T-helper 2 cell (primary cell): ENCODE measurements around the gene IFNA8.
"Not testable (repeated sequence)": the region's sequence is repeated elsewhere in the genome, so short reads cannot be mapped to it uniquely, and the experiment has no call there.

Experiments
- DNase-seq, 5 experiments: peaks; one replicate each; pipeline versions ENCODE4 v3.0.0 to v3.0.0-alpha.2; 2012 to 2022

The IFNA8 gene

GRCh38 chr9:21429191-21429590 is 20.3 kb downstream of the IFNA8 start:
- no peak for DNase-seq

- no peak for DNase-seq
These were observed 23.9 kb downstream of the IFNA8 start for GRCh38 chr9:21432672-21433425.

DNA sequence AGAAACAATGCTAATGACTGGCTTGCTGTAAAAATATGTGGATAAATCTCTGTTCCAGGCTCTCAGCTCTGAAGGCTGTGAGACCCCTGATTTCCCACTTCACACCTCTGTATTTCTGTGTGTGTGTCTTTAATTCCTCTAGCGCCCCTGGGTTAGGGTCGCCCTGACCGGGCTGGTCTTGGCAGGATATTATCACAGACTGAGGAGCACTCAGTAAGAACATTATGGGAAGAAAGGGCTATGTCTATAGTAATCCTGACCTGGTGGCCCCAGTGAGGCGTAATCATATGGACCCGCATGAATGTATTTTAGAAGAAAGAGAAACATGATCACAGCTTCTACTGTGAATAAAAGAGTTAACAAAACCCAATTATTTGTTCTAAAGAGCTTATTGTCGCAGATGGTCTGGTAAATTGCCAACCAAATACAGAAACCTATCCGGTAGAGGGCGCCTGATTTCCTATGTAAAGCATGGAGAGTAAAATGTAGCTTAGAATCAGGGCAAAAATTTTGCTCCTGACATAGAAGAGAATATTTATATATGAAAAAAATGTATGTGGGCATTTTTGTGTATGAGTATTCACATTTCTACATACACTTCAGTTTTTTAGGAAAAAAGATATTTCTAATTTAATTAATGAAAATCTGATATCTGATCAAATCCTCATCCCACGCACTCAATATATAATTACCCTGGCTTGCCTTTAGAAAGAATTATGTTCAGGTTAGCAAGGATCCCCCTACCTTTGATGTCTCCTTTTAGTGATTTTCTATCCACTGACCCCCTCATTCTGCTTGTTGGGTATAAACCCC is 25.5 kb downstream of the IFNA8 start:
- peak in 2 of 5 experiments; percentile 11 to 46 for DNase-seq

DNA sequence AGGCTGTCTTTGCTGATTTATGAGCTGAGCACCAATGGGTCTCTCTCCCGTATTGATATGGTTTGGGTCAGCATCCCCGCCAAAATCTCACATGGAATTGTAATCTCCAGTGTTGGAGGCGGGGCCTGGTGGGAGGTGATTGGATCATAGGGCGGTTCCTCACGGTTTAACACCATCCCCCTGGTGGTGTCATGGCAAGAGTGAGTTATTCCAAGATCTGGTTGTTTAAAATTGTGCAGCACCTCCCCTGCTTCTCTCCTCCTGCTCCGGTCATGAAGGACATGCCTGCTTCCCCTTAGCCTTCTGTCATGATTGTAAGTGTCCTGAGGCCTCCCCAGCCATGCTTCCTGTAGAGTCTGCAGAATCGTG is 26.1 kb downstream of the IFNA8 start:
- not testable (repeated sequence) for DNase-seq

DNA sequence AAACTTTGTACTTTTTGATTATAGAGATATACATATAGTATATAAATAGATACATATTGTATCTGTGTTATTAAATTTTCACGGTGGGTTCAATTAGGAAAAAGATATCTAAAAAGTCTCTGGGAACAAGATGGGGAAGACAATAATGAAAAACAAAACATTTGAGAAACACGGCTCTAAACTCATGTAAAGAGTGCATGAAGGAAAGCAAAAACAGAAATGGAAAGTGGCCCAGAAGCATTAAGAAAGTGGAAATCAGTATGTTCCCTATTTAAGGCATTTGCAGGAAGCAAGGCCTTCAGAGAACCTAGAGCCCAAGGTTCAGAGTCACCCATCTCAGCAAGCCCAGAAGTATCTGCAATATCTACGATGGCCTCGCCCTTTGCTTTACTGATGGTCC is 31.2 kb downstream of the IFNA8 start, which contains the start of gene IFNA1:
Gene IFNA1 (plus strand): TSS at position 301 of the 400 bp plus-strand sequence. CDS start 69 bp downstream, at position 370.
- no peak for DNase-seq

GRCh38 chr9:21443849-21444625 is 35.1 kb downstream of the IFNA8 start:
- DNase-seq: peak in 2 of 5 experiments; percentile 37 to 65

DNA sequence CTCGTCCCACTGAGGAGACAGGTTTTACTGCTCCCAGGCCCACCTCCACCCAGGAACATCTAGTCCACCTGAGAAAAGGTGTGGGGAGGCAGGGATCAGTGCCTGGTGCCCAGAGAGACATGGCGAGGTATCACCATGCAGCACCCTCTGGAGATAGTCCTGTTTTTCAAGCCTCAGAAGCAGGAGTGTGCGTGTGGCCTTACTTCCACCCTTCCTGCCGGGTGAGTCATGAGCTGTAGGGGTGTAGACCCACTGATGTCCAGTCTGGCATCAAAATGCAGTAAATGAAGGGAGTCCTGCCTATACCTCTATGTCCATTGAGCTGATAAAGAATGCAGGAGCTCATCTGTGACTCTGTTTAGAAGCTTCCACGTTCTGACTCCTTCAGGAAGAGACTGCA is 40.4 kb downstream of the IFNA8 start:
- not testable (repeated sequence) for DNase-seq

- no peak for DNase-seq
These were observed 41.9 kb downstream of the IFNA8 start for GRCh38 chr9:21450733-21451394.

- no peak for DNase-seq
These were observed 43.8 kb downstream of the IFNA8 start for GRCh38 chr9:21452681-21453080.

- no peak for DNase-seq
These were observed 45.2 kb downstream of the IFNA8 start for GRCh38 chr9:21454149-21454548.

DNA sequence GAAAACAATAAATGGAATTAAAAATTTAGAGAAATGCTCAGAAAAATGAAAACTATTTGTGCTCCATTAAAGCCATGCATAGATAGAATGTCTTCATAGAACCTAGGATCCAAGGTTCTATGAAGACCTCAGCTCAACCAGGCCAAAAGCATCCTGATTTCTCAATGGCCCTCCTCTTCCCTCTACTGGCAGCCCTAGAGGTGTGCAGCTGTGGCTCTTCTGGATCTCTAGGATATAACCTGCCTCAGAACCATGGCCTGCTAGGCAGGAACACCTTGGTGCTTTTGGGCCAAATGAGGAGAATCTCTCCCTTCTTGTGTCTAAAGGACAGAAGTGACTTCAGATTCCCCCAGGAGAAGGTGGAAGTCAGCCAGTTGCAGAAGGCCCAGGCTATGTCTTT is 46.4 kb downstream of the IFNA8 start:
- DNase-seq: peak in 1 of 5 experiments; percentile 29
